ENCODE data around the gene INPP4B.

DNA sequence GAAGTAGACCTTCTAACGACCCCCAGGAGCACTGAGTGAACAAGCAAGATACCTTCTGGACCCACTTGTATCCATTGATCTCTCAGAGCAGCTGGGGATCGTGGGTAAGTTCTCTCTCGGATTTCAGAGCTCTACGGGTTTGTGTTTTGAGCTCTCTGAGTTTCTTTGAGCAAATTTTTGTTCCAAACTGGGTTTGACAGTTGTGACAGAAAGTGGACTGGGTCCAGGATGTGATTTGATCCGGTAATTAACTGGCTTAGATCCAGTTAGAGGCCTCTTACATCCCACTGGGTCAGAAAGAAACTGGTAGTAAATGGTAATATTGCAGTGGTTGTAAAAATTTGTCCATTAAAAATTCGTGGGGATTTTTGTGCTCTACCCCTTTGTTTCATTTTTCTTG lies 459.2 kb downstream of the INPP4B start:
- TF ChIP-seq, protein P1, sequence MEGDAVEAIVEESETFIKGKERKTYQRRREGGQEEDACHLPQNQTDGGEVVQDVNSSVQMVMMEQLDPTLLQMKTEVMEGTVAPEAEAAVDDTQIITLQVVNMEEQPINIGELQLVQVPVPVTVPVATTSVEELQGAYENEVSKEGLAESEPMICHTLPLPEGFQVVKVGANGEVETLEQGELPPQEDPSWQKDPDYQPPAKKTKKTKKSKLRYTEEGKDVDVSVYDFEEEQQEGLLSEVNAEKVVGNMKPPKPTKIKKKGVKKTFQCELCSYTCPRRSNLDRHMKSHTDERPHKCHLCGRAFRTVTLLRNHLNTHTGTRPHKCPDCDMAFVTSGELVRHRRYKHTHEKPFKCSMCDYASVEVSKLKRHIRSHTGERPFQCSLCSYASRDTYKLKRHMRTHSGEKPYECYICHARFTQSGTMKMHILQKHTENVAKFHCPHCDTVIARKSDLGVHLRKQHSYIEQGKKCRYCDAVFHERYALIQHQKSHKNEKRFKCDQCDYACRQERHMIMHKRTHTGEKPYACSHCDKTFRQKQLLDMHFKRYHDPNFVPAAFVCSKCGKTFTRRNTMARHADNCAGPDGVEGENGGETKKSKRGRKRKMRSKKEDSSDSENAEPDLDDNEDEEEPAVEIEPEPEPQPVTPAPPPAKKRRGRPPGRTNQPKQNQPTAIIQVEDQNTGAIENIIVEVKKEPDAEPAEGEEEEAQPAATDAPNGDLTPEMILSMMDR (IDR thresholded peaks at IDR 0.05), result no peak
- no peak for TF ChIP-seq ZFX (IDR thresholded peaks at IDR 0.05; ENCODE audit: borderline replicate concordance)

All from 22Rv1 (cell line).